HG02981 (cell line): Measurements from ENCODE around the gene SLC37A3.
"Not testable (repeated sequence)": the region's sequence is repeated elsewhere in the genome, so short reads cannot be mapped to it uniquely, and the experiment has no call there.

Experiments used
- ATAC-seq: cut with Tn5 transposase; IDR thresholded peaks from one replicate; pipeline ENCODE4 v1.9.1; 2021; ENCODE audit warnings: mild to moderate bottlenecking, moderate library complexity; ENCODE audit not compliant: unreplicated experiment

Gene SLC37A3

DNA sequence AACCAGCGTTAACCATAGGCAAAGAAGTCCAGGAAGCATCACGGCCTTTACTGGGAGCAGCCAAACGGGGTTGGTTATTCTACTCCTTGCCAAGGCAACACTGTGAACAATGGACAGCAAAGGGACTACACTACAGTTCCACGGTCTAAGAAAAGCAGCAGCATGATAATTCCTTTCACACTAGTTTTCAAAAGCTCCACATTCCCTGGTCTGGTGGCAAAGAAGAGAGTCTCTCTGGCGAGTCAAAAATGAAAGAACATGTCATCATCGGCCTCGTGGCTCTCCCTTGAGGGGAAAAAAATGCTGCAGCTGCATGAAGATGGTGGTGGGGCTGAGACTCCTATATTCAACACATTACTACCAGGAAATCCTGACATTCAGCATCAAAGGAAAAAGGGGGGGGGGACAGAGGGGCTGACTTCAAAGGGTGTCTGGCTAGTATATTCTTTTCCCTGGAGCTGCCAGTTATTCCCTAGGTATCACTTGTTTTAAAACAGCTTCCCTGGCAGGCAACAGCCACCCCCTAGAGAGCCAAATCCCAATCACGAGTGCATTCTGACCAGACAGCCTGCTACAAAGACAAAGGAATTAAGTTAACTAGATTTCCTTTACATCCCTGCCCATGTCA is 49.1 kb downstream of the SLC37A3 start:
- ATAC-seq = no peak

DNA sequence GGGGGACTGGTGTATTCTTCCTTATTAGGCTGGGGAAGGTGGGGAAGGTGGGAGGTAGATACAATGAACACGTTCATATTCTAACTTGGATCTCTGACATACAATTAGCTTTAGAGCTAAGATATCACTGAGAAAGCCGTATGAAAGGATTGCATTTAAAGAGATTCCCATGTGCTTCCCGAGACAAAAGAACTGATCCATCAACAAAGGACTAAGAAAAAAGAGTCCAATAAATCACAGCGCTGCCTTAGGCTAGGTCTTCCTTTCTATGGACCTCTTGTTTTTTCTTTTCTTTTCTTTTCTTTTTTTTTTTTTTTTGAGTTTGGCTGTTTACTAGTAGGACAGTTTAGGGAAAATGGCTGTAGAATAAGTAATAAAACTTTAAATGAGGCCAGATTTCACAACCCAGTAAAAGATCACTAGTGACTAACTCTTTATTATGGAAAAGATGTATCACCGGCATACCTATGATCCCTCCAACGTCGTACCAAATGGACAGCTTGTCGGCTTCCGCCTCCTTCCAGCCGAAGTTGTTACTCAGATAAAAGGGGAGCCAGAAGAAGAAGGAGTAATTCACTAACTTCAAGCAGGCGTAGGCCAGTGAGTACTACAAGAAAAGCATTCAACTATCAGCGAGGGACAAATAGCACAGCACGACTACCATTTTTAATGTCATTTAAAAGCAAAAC is 50.0 kb downstream of the SLC37A3 start:
- no peak for ATAC-seq

DNA sequence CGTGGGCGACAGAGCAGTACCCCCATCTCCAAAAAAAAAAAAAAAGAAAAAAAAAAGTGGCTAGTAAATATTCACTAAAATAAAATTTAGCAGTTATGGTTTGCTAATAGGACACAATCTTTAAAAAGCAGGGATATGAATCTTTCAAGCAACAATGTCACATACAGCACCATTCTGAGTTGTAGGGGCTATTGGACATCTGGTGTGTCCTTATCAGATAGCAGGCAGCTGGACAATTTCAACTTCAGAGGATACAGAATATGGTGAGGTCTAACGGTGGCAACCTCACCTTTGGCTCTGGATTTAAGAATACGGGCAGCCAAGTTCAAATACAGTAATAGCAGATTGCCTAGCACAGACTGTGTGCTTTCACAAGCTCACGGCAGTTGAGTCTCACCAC is 51.1 kb downstream of the SLC37A3 start:
- no peak for ATAC-seq

DNA sequence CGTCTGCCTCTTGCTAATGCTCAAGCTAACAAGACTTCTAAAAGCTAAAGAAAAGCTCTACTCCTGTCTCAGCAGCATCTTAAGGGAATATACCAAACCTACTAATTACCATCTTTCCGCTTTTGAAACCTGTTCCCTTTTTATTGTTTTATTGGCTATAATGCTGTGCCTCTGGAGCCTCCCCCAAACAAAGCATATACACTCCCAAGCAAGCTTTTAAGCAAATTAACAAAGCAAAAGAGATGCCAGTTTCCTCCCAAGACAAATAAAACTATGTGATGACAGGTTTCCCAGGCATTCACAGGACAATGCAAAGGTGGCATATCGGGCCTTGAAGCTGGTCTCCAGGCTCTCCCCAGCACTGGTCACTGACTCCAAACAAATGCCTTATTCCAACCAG is 52.9 kb downstream of the SLC37A3 start:
- ATAC-seq = no peak

DNA sequence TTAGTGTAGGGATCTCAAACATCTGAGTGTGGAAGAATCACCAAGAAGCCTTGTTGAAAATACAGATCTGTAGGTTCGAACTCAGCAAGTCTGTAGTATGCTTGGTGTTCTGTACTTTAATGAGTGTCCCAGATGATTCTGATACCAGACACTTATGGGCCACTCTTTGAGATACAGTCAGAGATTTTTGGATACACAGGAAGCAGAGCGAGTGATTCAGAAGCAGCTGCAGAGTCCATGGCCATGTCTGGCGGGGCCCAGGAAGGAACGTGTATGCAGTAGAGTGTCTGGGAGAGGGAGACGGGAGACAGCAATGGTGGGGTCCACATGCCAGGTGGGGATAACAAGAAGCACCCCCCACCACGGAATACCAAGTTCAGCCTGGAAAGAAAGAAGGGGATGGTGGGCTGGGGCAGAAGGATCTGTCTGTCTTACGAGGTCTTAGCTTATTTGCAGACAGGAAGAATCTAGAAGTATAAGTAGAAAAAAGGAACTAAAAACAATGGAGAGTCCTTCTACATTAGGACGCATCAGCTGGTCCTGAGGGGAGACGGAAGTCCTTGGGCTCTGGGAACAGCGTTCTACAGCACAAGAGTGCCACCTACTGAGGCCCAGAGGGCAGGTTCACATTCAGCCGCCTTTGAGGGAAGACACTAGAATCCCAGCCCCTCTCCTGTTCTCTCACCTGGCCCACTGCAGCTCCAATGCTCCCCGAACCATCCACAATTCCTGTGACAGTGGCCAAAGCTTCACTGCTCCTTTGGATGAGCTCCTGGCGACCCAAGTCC is 55.4 kb downstream of the SLC37A3 start:
- ATAC-seq = no peak

DNA sequence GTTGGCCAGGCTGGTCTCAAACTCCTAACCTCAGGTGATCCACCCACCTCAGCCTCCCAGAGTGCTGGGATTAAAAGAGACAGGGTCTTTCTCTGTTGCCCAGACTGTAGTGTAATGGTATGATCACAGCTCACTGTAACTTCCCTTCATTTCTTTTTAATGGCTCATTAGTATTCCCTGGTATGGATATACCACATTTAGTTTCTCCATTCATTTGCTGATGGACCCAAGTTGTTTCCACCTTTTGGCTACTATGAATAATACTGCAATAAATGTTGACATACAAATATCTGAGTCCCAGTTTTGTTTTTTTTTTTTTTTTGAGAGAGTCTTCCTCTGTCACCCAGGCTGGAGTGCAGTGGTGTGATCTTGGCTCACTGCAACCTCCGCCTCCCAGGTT is 59.4 kb downstream of the SLC37A3 start:
- not testable (repeated sequence) for ATAC-seq

DNA sequence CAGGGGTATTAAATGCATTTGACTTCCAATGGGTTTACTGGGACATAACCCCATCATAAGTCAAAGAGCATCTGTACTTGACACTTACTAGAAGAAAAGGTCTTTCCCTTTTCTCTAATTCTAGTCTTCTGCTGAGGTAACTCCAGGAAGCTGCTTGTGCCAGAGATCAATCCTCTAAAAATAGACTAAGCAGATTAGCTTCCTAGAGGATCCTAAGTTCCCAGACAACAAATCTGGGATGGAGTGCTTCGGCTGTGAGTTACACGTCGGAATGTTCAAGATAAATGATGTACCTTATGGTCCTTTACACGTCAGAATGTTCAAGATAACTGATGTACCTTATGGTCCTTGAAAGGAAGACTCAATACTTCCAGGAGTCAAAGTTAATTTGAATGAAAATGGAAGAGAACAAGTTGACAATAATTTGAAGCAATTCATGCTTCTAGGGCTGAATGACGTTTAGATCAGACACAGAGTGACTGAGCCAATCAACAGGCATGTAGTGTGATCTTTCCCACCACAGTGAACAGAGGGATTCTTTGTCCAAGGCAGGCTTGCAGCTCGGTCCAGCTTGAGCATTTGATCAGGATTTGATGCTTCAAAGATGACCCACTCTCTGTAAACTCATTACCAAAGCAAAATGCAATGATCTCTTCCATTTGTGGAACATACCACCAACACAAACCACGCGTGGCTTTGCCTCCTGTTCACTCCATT is 63.8 kb downstream of the SLC37A3 start:
- ATAC-seq = no peak

DNA sequence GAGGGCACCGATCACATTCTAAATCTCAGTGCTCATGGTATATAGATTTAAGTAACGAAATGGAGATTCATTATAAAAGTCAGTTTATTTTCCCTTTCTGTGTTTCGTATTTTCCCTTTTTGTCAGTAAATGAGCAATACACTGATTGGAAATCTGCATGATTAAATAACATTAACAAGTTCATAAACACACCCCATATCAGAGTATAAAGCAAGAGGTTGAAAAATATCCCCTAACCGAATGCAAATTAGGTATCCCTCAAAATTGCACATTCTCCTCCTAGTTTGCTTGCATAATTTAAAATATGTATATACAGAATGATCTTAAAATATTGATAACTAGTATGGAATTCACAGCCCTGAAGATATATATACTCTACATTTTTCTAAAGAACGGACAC is 64.6 kb downstream of the SLC37A3 start:
- ATAC-seq = no peak

DNA sequence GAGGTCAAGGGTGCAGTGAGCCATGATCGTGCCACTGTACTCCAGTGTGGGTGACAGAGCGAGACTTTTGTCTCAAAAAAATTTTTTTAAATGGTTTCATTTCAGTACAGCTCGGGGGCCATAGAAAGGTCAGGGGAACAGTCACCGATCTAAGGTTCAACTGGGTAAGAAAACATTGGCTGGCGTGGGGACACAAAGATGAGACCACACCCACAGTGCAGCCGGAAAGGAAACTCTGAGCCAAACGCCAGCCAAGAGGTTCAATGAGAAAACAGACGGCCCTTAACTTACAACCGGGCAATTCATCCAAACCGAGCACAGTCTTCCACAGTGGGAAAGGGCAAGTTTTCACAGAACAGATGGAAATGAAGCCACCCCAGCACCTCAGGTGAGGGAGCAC is 65.1 kb downstream of the SLC37A3 start:
- no peak for ATAC-seq

DNA sequence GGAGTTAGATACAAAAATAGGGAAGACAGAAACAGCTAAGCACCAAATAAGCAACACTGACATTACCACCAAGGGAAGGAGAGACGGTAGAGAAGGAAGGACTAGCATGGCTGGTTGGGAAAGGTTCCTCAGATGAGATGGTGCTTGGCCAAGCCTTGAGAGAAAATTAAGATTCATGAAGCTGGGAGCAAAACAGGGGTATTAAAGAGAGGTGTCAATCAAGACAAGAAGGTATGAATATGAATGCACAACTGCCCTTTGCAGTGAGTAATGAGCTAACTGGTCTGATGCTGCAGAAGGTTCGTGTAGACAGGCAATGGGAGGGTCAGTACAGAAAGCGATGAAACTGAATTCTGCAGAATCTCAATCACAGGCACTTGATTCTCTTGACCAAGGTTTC is 67.7 kb downstream of the SLC37A3 start:
- no peak for ATAC-seq

DNA sequence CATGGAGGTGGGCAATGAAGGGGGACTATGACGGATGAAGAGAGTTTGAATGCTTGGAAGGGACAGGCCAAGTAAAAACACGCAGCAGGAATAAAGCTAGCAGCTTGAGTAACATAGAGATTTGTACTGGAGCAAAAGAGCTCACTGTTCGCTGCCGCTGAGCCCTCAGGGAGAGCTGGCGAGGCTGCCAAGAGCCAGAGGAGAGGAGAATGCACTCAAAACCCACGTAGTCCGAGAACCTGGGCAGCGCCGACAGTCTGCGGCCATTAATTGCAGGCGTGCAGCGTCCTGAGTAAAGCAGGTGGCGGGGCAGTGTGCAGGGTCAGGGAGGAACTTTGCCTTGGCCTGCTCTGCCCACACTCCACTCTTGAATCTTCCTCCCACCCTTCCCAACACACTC is 68.2 kb downstream of the SLC37A3 start:
- no peak for ATAC-seq

DNA sequence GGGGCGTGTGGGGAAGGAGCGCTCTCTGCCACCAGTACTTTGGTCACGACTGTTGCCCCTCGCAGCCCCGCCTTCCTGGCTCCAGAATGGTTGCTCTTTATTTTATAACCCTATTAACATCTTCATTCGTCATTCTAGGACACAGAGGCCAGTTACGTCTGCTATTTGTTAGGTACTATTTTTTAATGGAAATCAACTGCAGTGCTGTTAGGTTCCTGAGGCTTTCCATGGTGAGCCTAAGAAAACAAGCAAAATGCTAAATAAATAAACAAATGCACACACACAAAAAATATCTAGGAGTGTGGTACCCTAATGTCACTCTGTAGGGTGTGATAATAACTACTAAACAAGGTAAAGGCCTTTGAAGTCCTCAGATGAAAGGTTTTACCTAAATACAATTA is 71.1 kb downstream of the SLC37A3 start:
- ATAC-seq = no peak

DNA sequence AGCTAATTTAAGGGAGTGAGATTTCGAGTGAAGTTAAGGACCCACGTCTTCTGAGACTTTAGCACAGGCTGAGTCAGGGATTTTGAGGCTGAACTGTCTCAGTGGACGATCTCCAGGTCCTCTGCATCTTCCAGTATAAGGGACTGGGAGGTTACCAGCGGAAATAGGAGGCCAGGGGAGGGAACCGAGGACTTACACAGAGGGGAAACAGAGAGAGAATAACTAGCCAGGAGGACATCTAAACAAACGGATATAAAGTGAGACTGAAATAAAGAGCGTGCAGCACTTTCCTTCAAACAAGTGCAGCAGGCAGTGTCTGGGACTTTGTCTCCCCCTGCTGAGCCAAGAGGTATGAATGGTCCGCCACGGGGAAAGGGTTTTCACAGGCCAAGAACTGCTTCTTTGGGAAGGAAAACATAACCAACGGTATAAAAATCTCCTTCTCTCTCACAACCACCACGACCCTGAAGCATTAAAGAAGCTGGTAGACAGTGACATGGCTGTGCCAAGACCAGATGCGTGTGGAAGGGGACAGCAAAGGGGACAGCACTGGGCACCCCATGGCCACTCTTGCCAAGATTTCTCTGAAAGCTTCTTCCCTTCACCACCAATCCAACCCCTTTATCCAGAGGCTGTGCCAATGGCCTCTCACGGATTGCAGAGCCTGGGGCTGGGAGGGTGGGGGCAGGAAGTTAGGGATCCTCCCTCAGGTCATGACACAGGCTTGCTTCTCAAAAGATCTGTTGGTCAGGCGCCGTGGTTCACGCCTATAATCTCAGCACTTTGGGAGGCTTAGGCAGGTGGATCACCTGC is 72.0 kb downstream of the SLC37A3 start:
- no peak for ATAC-seq

DNA sequence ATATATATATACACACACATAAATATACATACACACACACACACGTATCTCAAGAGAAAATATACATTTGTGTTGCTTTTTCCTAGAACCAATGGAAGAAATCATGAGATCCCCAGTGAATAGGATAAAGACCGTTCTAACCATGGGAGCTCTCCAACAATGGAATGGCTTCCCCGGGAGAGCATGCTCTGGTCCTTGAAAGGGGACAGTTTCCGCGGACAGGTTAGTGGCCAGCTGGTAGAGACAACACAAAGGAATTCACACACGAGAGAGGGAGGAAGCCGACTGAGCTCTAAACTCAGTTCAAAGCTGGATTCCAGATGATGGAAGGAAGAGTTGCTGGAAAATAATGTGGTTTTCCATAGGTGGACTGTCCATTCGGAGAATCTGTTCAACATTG is 72.7 kb downstream of the SLC37A3 start:
- ATAC-seq = no peak

DNA sequence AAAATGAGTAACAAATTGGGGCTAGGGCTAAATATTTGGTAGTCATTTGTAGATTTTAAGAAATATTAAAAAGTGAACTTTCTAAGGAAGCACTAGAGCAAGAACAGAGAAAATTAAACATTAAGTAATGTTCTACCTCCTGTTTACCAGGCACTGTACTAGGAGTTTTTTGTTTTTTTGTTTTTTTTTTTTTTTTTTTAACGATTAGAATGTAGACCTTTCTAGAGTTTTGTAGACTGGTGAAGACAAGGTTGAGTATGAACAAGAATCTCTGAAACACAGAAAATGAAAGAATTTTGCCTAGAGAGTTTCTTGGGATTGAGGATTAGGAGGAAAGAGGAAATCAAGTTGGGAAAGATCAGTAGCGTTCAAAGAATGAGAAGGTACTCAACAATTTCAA is 73.6 kb downstream of the SLC37A3 start:
- ATAC-seq = no peak

DNA sequence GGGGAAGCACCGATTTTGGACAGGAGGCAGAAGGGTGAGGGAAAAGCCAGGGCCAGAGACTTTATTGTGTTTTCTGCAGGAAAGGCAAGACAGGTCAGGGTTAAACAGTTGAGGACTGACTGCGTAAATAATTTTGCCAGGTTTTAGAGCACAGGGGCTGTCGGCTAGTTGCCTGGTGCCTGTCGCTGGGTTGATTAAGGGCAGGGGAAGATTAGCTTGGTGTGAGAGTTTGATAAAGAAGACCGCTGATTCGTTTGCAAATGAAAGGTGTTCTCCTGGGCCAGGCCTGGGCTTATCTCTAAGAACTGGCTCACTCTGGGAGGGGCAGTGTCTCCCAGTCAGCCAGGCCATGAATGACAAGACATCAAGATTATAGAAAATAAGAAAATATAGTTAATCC is 75.6 kb downstream of the SLC37A3 start:
- no peak for ATAC-seq

DNA sequence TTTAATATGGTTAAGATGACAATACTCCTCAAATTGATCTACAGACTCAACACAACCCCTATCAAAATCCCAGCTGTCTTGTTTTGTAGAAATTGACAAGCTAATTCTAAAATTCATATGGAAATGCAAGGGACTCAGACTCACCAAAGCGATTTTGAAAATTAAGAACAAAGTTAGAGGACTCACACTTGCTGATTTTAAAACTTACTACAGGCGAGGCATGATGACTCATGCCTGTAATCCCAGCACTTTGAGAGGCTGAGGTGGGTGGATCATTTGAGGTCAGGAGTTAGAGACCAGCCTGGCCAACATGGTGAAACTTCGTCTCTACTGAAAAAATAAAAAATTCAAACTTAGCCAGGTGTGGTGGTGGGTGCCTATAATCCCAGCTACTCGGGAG is 78.3 kb downstream of the SLC37A3 start:
- ATAC-seq = not testable (repeated sequence)

DNA sequence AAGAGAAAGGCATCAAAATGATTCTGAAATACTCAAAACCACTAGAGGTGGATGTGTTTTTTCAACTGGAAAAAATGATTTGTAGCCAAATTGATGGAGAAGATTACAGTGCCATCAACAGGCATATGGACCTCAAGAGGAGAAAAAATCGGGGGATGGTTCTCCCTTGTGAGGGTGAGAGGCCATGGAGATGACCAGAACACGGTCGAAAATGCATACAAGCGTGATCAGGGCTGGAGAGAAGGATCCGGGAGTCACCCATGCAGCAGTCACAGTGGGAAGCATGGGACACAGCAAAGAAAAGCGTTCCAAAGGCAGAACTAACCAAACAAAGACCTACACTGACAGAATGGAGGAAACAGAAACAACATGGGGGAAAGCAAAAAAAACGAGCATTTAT is 80.3 kb downstream of the SLC37A3 start:
- no peak for ATAC-seq

DNA sequence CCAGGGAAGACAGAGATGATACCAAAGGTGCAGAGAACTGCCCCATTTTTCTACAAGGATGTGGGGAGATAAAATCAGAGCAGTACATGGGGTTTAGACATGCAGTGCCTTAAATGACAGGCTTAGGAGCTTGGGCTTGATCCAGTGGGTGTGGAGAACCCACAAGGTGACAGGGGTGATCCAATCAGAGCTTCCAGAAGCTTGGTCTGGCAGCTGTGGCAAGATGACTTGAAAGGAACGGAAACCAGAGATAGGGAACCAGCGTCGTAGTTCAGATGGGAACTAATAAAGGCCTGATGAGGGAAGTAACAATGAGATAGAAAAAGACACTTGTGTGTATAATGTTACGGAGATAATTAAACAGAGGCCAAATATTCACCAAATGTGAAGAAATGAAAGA is 80.7 kb downstream of the SLC37A3 start:
- no peak for ATAC-seq

DNA sequence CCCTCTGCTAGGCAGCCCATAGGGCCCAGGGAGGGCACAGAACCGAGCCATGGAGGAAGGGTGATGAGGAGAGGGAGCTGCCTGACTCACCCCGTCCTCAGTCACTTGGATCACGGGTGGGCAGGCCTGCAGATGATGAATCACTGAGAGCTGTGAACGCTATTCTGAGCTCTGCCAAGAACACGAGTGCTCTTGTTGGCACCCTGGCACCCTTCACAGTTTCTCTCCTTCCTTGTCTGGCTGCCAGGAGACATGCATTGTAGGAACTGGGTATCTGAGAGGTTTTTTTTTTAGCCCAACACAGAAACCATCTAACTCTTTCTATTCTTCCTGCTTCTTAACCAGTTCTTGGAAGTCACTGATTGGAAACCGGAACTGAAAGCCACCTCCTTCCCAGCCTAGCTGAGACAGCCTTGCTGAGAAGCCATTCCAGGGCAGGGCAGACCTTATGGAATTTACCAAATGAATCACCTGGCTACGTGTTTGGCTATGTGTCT is 82.1 kb downstream of the SLC37A3 start:
- no peak for ATAC-seq
